ENCODE data around the gene SP3. TPM values are rescaled to one million over a fixed set of nuclear protein-coding genes. Genes with fewer than 3 reads are reported as not detected.

The SP3 gene
- total RNA-seq, 1 experiment from 2014 or later: 73.8 TPM

- H3K27me3 Mint-ChIP-seq (ENCODE audit: insufficient read depth, unreplicated experiment): no peaks in the 10 kb centered on the region
- CTCF ChIA-PET: interaction anchor here (0.6 to 0.9 kb wide), 3 partner anchors 18 to 559 kb away, joined by 3 read pairs; no protein-coding TSS in a partner anchor
- no peak for DNase-seq (ENCODE audit: unreplicated experiment)
- intact Hi-C loops (cut with micrococcal nuclease): loop anchor here (5.0 to 10.0 kb wide), 3 partner anchors 218 to 375 kb away; partner anchors contain the start of gene OLA1
- TF ChIP-seq CTCF (IDR thresholded peaks at IDR 0.05; ENCODE audit: unreplicated experiment): no peak
- no peaks in the 10 kb centered on the region for H3K9me3 Mint-ChIP-seq (ENCODE audit: unreplicated experiment)
- POLR2A ChIA-PET: interaction anchor here (0.6 to 3.8 kb wide), 7 partner anchors 10 to 28 kb away, joined by 3 to 25 read pairs (median 4); no protein-coding TSS in a partner anchor
- H3K27ac Mint-ChIP-seq (ENCODE audit: low read depth, unreplicated experiment): no peak overlapping the region
- H3K4me1 Mint-ChIP-seq (ENCODE audit: insufficient read depth, unreplicated experiment): peaks cover 15% of the 10 kb centered on the region
- BruUV-seq (replicated peaks): no TSS peak
- H3K36me3 Mint-ChIP-seq (ENCODE audit: insufficient read depth, unreplicated experiment): no peaks in the 10 kb centered on the region
- no peak overlapping the region for H3K4me3 Mint-ChIP-seq (ENCODE audit: unreplicated experiment)
Measured at GRCh38 chr2:173969886-173970285, 4.7 kb upstream of the SP3 start.

DNA sequence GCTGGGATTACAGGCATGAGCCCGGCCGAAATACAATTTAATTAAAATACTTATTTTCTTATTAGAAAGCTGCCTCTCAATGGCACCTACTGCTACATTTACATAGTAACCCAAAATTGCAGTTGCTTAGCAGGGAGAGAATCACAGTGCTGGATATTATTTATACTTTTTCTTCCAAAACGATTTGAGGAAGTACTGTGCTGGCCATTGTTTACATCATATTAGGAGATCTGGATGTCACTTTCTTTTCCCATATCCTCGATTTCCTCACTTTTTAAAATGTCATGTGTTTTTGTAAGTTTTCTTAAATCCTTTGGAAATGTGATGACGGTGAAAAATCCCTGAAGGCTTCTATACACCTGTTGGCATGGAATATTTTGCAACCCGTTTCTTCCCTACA is 3.4 kb upstream of the SP3 start:
- POLR2A ChIA-PET: interaction anchor here (0.8 to 1.3 kb wide), 2 partner anchors 19 to 112 kb away, joined by 3 read pairs; no protein-coding TSS in a partner anchor

GRCh38 chr2:173966274-173967098 is 1.3 kb upstream of the SP3 start:
- DNase-seq (ENCODE audit: unreplicated experiment): no peak
- BruUV-seq (replicated peaks): no TSS peak
- Mint-ChIP-seq H3K27ac (ENCODE audit: low read depth, unreplicated experiment) (peak overlapping the region; percentile 87), H3K36me3 (ENCODE audit: insufficient read depth, unreplicated experiment) (peaks cover 7% of the 10 kb centered on the region), H3K9me3 (ENCODE audit: unreplicated experiment) (no peaks in the 10 kb centered on the region), H3K4me3 (ENCODE audit: unreplicated experiment) (peak overlapping the region; percentile 87), H3K27me3 (ENCODE audit: insufficient read depth, unreplicated experiment) (no peaks in the 10 kb centered on the region), H3K4me1 (ENCODE audit: insufficient read depth, unreplicated experiment) (peaks cover 12% of the 10 kb centered on the region)
- ChIA-PET CTCF (interaction anchor here (0.7 kb wide), 1 partner anchor 1034 kb away, joined by 4 read pairs; no protein-coding TSS in a partner anchor), POLR2A (interaction anchor here (0.7 to 5.0 kb wide), 19 partner anchors 12 to 376 kb away, joined by 3 to 44 read pairs (median 4); no protein-coding TSS in a partner anchor)
- no peak for TF ChIP-seq CTCF (IDR thresholded peaks at IDR 0.05; ENCODE audit: unreplicated experiment)
- intact Hi-C loops (cut with micrococcal nuclease): loop anchor here (5.0 to 10.0 kb wide), 3 partner anchors 214 to 378 kb away; partner anchors contain the start of gene OLA1

More for the DNA sequence above, 3.4 kb upstream of the SP3 start:
- Mint-ChIP-seq H3K36me3 (ENCODE audit: insufficient read depth, unreplicated experiment) (no peaks in the 10 kb centered on the region), H3K4me1 (ENCODE audit: insufficient read depth, unreplicated experiment) (peaks cover 15% of the 10 kb centered on the region), H3K9me3 (ENCODE audit: unreplicated experiment) (no peaks in the 10 kb centered on the region), H3K4me3 (ENCODE audit: unreplicated experiment) (no peak overlapping the region), H3K27me3 (ENCODE audit: insufficient read depth, unreplicated experiment) (no peaks in the 10 kb centered on the region), H3K27ac (ENCODE audit: low read depth, unreplicated experiment) (no peak overlapping the region)
- DNase-seq (ENCODE audit: unreplicated experiment): no peak
- no peak for TF ChIP-seq CTCF (IDR thresholded peaks at IDR 0.05; ENCODE audit: unreplicated experiment)
- intact Hi-C loops (cut with micrococcal nuclease): loop anchor here (5.0 to 10.0 kb wide), 3 partner anchors 216 to 376 kb away; partner anchors contain the start of gene OLA1
- BruUV-seq (replicated peaks): no TSS peak
- CTCF ChIA-PET: no interaction called here

All from MCF 10A (cell line).